Transverse colon (tissue), 4 donors: ENCODE results near the gene SLC12A7. TPM values are rescaled to one million over a fixed set of nuclear protein-coding genes. Genes with fewer than 3 reads are reported as not detected.

ENCODE experiments used
- DNase-seq: peaks from one replicate; pipeline ENCODE4 v3.0.0-alpha.2; 2019
- H3K27ac ChIP-seq, 4 donors: fragments of 200-600 bp; sonication (generic); 2 replicates each; pipeline ENCODE4 v1.5.1; 2016 to 2018; ENCODE audit warnings: inconsistent platforms in 4 of 4
- H3K27me3 ChIP-seq: fragments of 200-600 bp; sonication (generic); 2 replicates; pipeline ENCODE4 v1.5.1; 2017; ENCODE audit warnings: inconsistent platforms
- H3K36me3 ChIP-seq, 4 donors: fragments of 200-600 bp; sonication (generic); 2 replicates each; pipeline ENCODE4 v1.5.1; 2017 to 2019; ENCODE audit warnings: inconsistent platforms in 4 of 4
- H3K4me1 ChIP-seq, 4 donors: fragments of 200-600 bp; sonication (generic); 2 replicates each; pipeline ENCODE4 v1.5.1; 2017 to 2020; ENCODE audit warnings: inconsistent platforms in 4 of 4
- H3K4me3 ChIP-seq, 4 donors: fragments of 200-600 bp; sonication (generic); 1 replicate in 1 of 4; 2 replicates in 3 of 4; pipeline versions ENCODE4 v1.5.1 to v1.6.1; 2017 to 2019; ENCODE audit warnings: inconsistent platforms in 4 of 4
- H3K9me3 ChIP-seq, 2 donors: fragments of 200-600 bp; sonication (generic); 2 replicates each; pipeline ENCODE4 v1.5.1; 2017 to 2019; ENCODE audit warnings: inconsistent platforms in 2 of 2
- CTCF ChIP-seq, 5 experiments: fragments of 200-600 bp in 3 of 5; fragments of 450-650 bp in 2 of 5; sonication (generic) in 3 of 5; IDR thresholded peaks; 1 replicate in 2 of 5; 2 replicates in 3 of 5; pipeline ENCODE4 v1.5.1; 2016 to 2017; ENCODE audit warnings: antibody characterized with exemption in 5 of 5, inconsistent platforms in 3 of 5, mild to moderate bottlenecking in 2 of 5, moderate library complexity in 1 of 5
- EP300 ChIP-seq: sonication (generic); formaldehyde crosslinking; IDR thresholded peaks from one replicate; pipeline ENCODE4 v1.6.1; 2017; ENCODE audit warnings: antibody characterized with exemption, low read depth
- POLR2A ChIP-seq: fragments of 450-650 bp; IDR thresholded peaks from one replicate; pipeline ENCODE4 v1.6.1; 2016; ENCODE audit warnings: antibody characterized with exemption, mild to moderate bottlenecking, moderate library complexity
- POLR2AphosphoS5 ChIP-seq, 3 donors: sonication (generic); formaldehyde crosslinking; IDR thresholded peaks; one replicate each; pipeline ENCODE4 v1.6.1; 2016; ENCODE audit warnings: antibody characterized with exemption in 3 of 3
- whole genome bisulfite sequencing, 2 donors: methylation state at CpG; one replicate each; pipeline ENCODE4 v1.1.5; 2018; ENCODE audit warnings: low coverage in 1 of 2; 5-methylcytosine and 5-hydroxymethylcytosine counted together
- in situ Hi-C, 4 donors: fragments of 200-750 bp; cut with MboI; loops; one replicate each; pipeline versions ENCODE4 v1.15.0 to v1.15.1; 2017; ENCODE audit warnings: low sequenced_read_pairs in 3 of 4, low pct_ligation_motif_present in 1 of 4, low pct_unique_long_range_greater_than_20kb in 1 of 4
- intact Hi-C: fragments of 100-400 bp; cut with DNase I; formaldehyde crosslinking; loops from one replicate; pipeline ENCODE4 v1.15.1; 2023; ENCODE audit warnings: low total_unique reads
- total RNA-seq, 4 donors: library from RNA; depleted of rRNA; stranded (reverse); fragments of >200 nt; gene quantifications; one replicate each; pipeline ENCODE4 v1.1.0, GENCODE V29; 2016

Gene SLC12A7
- total RNA-seq, 4 donors from 2014 or later, result 60.7 to 144 (median 61.4) TPM

- Histone ChIP-seq H3K4me1 (no peaks in the 10 kb centered on the region), H3K36me3 (peaks cover 0 to 21% (median 7%) of the 10 kb centered on the region in 4 donors), H3K27ac (no peak overlapping the region), H3K9me3 (no peaks in the 10 kb centered on the region), H3K27me3 (no peaks in the 10 kb centered on the region), H3K4me3 (no peak overlapping the region)
- intact Hi-C loops, result no loop called here
- TF ChIP-seq POLR2A (no peak), POLR2AphosphoS5 (IDR thresholded peaks at IDR 0.05) (no peak), CTCF (IDR thresholded peaks at IDR 0.05) (no peak), EP300 (no peak)
- 97% methylated on average over 23 of the region's 27 CpGs; no CpG with 5 or more reads in 1 of the 2 donors for WGBS, 2 donors
- no peak for DNase-seq
- in situ Hi-C loops, result no loop called here
Observed at GRCh38 chr5:1077491-1078020, 34.3 kb downstream of the SLC12A7 start.

DNA sequence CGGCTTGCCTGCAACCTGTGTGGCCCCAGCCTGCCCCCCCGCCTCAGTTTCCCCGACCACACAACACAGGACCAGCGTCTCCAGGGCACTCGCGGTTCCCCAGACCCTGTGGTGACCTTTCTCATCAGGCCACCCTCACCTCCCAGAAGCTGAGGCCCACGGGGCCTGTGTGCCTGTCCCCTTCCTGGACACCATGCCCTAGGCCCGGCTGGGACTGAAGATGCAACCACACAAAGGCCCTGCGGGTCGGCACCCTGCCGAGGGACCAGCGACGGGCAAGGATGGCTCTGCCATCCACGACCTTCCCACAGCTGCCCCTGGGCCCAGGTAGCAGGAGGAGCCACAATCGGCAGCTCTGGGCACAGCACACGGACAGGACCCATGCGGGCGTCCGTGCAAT lies 34.8 kb downstream of the SLC12A7 start:
- 90% methylated on average over 16 of the region's 19 CpGs; no CpG with 5 or more reads in 1 of the 2 donors for WGBS, 2 donors
- Histone ChIP-seq H3K4me3 (no peak overlapping the region), H3K4me1 (no peaks in the 10 kb centered on the region), H3K36me3 (peaks cover 0 to 21% (median 7%) of the 10 kb centered on the region in 4 donors), H3K9me3 (no peaks in the 10 kb centered on the region), H3K27ac (no peak overlapping the region), H3K27me3 (no peaks in the 10 kb centered on the region)
- intact Hi-C loops, result no loop called here
- no peak for DNase-seq
- in situ Hi-C loops, result no loop called here
- TF ChIP-seq EP300 (no peak), POLR2AphosphoS5 (IDR thresholded peaks at IDR 0.05) (no peak), CTCF (IDR thresholded peaks at IDR 0.05) (no peak), POLR2A (no peak)

DNA sequence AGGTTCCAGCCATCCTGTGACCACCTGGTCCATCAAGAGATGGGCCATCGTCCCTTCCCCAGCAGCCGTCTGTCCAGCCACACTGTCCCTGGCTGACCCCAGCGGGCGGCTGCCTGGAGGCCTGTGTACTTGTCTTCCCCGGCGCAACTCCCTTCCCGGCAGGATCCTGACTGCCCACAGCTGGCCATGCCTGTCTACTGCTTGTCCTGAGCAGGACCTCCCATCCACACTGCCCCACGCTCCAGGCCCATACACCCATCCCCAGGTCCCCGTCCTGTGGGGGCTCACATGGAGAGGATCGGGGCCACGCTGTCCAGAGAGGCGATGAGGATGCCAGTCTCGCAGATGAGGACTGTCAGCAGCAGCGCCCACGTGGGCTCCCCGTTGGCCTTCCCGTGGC lies 35.5 kb downstream of the SLC12A7 start:
- DNase-seq, result no peak
- 88% methylated on average over 17 of the region's 17 CpGs; no CpG with 5 or more reads in 1 of the 2 donors for WGBS, 2 donors
- H3K4me1 ChIP-seq, result no peaks in the 10 kb centered on the region
- in situ Hi-C loops (no loop called here), intact Hi-C loops (no loop called here)
- no peak for TF ChIP-seq POLR2A
- TF ChIP-seq EP300, result no peak
- TF ChIP-seq POLR2AphosphoS5 (IDR thresholded peaks at IDR 0.05), result no peak
- no peak for TF ChIP-seq CTCF (IDR thresholded peaks at IDR 0.05)
- no peaks in the 10 kb centered on the region for H3K9me3 ChIP-seq
- H3K27me3 ChIP-seq, result no peaks in the 10 kb centered on the region
- peaks cover 0 to 21% (median 7%) of the 10 kb centered on the region in 4 donors for H3K36me3 ChIP-seq
- no peak overlapping the region for H3K27ac ChIP-seq
- no peak overlapping the region for H3K4me3 ChIP-seq

- H3K27ac ChIP-seq, result no peak overlapping the region
- H3K4me1 ChIP-seq, result no peaks in the 10 kb centered on the region
- TF ChIP-seq POLR2A (no peak), CTCF (IDR thresholded peaks at IDR 0.05) (no peak), EP300 (no peak), POLR2AphosphoS5 (IDR thresholded peaks at IDR 0.05) (no peak)
- H3K4me3 ChIP-seq, result no peak overlapping the region
- intact Hi-C loops, result no loop called here
- H3K36me3 ChIP-seq, result peaks cover 0 to 21% (median 7%) of the 10 kb centered on the region in 4 donors
- 88% methylated on average over 11 of the region's 17 CpGs; no CpG with 5 or more reads in 1 of the 2 donors for WGBS, 2 donors
- no peaks in the 10 kb centered on the region for H3K9me3 ChIP-seq
- in situ Hi-C loops, result no loop called here
- no peaks in the 10 kb centered on the region for H3K27me3 ChIP-seq
- DNase-seq, result no peak
Observed at GRCh38 chr5:1075931-1076330, 35.9 kb downstream of the SLC12A7 start.
